Stimulated activated naive CD8-positive, alpha-beta T cell treated with anti-CD3 and anti-CD28 coated beads, Interleukin-15, amount 100 ng/mL, for 72 hours (primary cell): ENCODE measurements around the gene ASTN2.
A peak's percentile ranks its signal among the peaks of the same experiment; 100 is the strongest.

ENCODE experiments used
- ATAC-seq: fragments of 150-1000 bp; cut with Tn5 transposase; 2 replicates; pipeline ENCODE4 v1.10.0; 2021; ENCODE audit warnings: mild to moderate bottlenecking, moderate library complexity
- DNase-seq, 2 donors: peaks; one replicate each; pipeline ENCODE4 v3.0.0; 2021 to 2022
- H3K27ac Mint-ChIP-seq, 2 donors: one replicate each; pipeline ENCODE4 v1.8.0; 2022; ENCODE audit warnings: mild to moderate bottlenecking in 2 of 2, mixed read lengths in 2 of 2, moderate library complexity in 2 of 2
- H3K27me3 Mint-ChIP-seq: one replicate; pipeline ENCODE4 v1.8.0; 2022; ENCODE audit warnings: mixed read lengths
- H3K4me1 Mint-ChIP-seq: one replicate; pipeline ENCODE4 v1.8.0; 2022; ENCODE audit warnings: mild to moderate bottlenecking, mixed read lengths
- H3K4me3 Mint-ChIP-seq, 2 donors: one replicate each; pipeline ENCODE4 v1.8.0; 2022; ENCODE audit warnings: mild to moderate bottlenecking in 2 of 2, mixed read lengths in 2 of 2, moderate library complexity in 1 of 2
- H3K9me3 Mint-ChIP-seq, 2 donors: one replicate each; pipeline ENCODE4 v1.8.0; 2022; ENCODE audit warnings: mixed read lengths in 2 of 2

ASTN2 gene

DNA sequence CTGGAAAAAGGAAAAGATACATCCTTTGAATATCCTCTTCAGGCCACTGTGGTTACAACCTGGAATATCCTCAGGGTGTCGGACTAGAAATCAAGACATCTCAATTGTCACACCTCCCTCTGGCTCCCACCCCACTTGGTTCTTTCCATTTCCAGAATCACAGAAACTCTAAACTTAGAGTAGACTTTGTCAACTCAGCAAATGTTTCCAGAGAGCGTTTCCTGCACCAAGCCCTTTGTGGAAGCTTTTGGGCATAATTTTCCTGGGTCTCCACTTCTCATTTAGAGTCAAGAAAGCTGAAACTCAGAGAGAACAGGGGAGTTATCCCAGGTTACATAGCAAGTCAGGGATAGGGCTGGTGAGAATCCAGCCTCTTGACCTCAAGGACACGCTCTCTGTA is 108.8 kb downstream of the ASTN2 start:
- H3K27ac Mint-ChIP-seq: no peak overlapping the region
- peaks cover 3 to 17% of the 10 kb centered on the region in 2 donors for H3K9me3 Mint-ChIP-seq
- H3K4me1 Mint-ChIP-seq: no peaks in the 10 kb centered on the region
- H3K4me3 Mint-ChIP-seq: no peak overlapping the region
- H3K27me3 Mint-ChIP-seq: no peaks in the 10 kb centered on the region
- DNase-seq (no peak), ATAC-seq (no peak)

DNA sequence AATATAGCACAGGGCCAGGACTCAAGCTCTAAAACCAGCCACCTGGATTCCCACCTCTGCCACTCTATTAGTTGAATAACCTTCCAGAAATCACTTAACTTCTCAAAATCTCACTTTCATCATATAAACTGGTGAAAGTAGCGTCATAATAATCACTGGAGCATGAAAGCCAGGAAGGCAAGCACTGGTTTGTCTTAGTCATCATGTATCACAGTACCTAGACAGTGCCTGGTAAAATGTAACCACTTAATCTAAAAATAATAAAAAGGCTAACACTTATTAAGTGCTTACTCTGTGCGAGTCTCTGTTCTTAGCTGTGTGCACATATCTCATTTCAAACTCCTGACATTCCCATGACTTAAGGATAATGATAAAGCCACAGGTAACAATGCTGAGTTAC is 109.4 kb downstream of the ASTN2 start:
- Mint-ChIP-seq H3K4me3 (no peak overlapping the region), H3K9me3 (peaks cover 6 to 12% of the 10 kb centered on the region in 2 donors), H3K27me3 (no peaks in the 10 kb centered on the region), H3K4me1 (no peaks in the 10 kb centered on the region), H3K27ac (no peak overlapping the region)
- DNase-seq (no peak), ATAC-seq (no peak)

DNA sequence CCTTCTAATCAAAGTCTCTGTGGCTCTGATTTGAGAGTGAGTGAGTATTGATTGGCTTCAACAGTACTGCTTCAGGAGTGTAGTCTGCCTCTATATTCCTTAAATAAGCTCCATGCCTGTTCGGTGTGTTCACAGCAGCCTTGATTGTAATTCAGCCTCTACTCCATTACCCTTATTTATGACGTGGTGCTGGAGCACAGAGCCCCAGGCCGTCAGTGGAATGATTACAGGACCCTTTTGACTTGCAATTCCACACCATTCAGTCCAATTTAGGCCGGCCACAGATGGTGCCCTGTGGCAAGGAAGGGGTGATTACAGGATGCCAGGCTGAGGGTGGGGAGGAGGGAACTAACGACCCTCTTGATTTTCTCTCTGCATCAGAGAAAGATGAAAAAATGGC is 110.3 kb downstream of the ASTN2 start:
- Mint-ChIP-seq H3K27ac (peak overlapping the region in 1 of 2 donors; percentile 57), H3K27me3 (no peaks in the 10 kb centered on the region), H3K4me1 (no peaks in the 10 kb centered on the region), H3K4me3 (no peak overlapping the region), H3K9me3 (peaks cover 6 to 12% of the 10 kb centered on the region in 2 donors)
- ATAC-seq (no peak), DNase-seq (no peak)

DNA sequence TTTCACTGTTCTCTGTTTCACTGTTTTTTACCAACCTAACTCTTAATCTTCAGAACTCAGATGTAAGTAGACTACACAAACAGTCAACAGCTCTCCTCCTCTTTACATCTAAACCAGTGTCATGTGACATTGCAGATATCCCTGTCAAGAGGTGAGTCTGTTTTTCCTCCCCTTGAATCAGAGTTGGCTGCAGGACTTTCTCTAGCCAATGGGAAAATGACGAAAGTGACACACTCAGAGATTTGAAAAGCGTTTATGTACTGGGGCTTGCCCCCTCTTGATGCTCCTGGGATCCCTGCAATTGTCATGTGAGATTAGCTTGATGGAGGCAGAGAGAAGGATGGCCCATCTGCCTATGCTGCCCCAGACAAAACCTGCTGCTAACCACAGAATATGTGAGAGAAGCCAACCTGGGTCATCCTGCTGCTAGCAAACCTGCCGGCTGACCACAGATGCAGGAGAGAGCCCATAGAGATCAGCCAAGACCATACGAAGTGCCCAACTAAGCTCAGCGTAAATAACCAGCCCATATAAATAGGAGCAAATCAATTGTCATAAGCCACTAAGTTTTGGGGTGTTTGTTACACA is 111.1 kb downstream of the ASTN2 start:
- H3K4me1 Mint-ChIP-seq: no peaks in the 10 kb centered on the region
- DNase-seq: no peak
- no peak overlapping the region for H3K27ac Mint-ChIP-seq
- ATAC-seq: no peak
- no peak overlapping the region for H3K4me3 Mint-ChIP-seq
- no peaks in the 10 kb centered on the region for H3K27me3 Mint-ChIP-seq
- peaks cover 6 to 18% of the 10 kb centered on the region in 2 donors for H3K9me3 Mint-ChIP-seq

DNA sequence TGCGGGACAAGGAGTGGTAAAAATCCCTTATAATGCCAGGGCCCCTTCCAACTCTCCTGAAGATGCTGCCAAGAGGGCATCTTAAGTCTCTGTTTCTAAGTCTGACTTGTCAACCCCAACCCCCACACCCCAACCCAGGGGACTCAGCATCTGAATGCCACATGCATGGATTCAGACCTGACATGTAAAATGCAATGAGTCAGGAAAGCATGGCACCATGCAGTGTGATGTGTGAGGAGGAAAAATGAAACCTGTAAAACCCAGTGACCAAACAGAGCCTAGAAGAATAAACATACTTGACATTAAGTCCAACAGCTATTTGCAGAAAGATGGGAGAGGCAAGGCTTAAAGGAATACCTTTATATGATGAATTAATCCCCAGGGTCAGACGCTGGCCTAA is 112.4 kb downstream of the ASTN2 start:
- Mint-ChIP-seq H3K4me3 (no peak overlapping the region), H3K27me3 (no peaks in the 10 kb centered on the region), H3K4me1 (no peaks in the 10 kb centered on the region), H3K9me3 (peaks cover 6 to 18% of the 10 kb centered on the region in 2 donors), H3K27ac (no peak overlapping the region)
- DNase-seq (no peak), ATAC-seq (no peak)

DNA sequence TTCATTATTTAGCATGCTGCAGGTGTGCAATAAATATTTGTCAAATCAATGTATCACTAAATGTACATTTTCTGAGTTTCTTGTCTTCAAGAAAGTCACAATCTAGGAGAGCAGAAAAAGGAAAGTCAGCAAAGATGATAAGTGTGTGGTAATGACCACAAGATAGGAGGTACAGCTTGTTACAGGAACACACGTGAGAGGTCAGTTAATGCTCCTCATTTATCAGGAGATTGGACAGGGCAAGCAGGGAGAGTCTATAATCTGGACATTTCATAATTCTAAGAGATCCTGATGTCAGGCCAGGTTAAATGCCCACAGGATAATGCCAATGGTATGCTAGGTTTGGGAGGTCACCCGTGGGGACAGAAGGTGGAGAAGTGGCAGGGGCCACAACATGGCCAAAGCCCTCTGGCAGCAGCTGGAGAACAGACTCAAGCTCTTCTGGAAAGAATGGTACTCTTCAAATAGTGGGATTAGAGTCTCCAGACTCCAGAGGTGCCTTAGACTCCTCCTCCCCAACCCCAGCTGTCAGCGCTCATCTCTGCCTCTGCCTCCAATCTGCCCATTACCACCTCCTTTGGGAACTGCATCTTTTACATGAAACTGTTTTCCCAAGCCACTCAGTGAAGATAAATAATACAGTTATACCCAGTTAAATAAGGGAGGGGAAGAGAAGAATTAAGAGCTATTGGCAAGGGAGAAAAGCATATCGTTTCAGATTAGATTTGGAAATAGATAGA is 114.3 kb downstream of the ASTN2 start:
- H3K27ac Mint-ChIP-seq: no peak overlapping the region
- ATAC-seq (no peak), DNase-seq (no peak)
- H3K27me3 Mint-ChIP-seq: no peaks in the 10 kb centered on the region
- peaks cover 9 to 22% of the 10 kb centered on the region in 2 donors for H3K9me3 Mint-ChIP-seq
- no peak overlapping the region for H3K4me3 Mint-ChIP-seq
- H3K4me1 Mint-ChIP-seq: no peaks in the 10 kb centered on the region

DNA sequence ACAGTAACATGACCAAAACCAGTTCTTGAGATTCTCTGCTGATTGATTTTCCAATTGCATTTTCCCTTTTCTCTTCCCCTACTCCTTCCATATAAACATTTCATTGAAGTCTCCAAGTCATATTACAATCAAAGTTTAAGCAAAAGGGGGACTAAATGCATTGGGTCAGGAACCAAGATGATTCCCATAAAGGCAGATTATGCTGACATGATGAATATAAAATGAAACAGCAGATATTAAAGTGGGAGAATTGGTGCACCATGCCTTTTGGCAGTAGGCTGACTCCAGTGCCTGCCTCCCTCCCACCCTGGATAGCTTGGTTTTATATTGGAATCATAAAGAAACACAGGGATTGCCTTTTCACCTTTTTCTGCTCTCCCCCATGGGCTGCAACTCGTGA is 118.4 kb downstream of the ASTN2 start:
- DNase-seq (no peak), ATAC-seq (no peak)
- H3K9me3 Mint-ChIP-seq: peaks cover 10 to 22% of the 10 kb centered on the region in 2 donors
- H3K27ac Mint-ChIP-seq: no peak overlapping the region
- no peak overlapping the region for H3K4me3 Mint-ChIP-seq
- no peaks in the 10 kb centered on the region for H3K4me1 Mint-ChIP-seq
- no peaks in the 10 kb centered on the region for H3K27me3 Mint-ChIP-seq

DNA sequence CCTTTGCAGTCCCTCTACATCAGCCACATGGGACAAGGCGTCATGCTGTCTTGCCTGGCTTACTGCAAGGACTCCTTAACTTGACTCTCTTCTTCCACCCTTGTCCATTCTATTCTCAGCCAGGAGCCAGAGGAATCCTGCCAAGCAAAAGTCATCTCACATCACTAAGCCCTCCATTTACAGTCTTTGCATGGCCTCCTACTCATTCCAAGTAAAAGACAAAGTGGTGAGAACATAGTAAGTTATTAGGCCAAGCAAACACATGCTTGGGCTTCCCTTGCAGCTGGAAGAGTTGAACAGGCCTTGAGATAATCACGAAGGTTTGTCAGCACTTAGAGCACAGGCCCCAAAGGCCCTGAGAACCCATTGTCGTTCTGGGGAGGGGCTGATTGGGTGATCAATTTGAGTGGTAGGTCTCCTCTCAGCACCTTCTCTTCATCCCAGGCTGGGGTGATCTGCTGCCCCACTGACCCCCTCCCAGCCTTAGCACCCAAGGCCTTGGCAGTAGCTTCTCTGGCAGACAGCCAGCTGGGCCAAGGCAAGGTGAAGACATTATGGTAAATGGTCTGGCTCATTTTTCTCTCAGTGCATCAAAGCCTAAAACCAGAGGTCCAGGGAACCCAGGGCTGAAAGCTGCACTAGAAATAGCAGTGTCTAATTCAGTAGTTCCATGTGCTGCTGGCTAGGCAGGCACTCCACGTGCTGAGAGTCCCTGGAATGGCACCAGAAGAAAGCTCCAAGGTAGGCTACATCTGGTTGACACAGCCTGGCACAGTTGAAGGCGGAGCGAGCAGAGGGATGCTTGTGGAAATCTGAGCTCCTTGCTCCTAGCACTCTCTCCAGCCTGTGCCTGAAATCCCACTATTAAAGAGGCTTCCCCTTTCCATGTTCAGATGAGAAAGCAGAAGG is 121.4 kb downstream of the ASTN2 start:
- peaks cover 4 to 27% of the 10 kb centered on the region in 2 donors for H3K9me3 Mint-ChIP-seq
- ATAC-seq (no peak), DNase-seq (no peak)
- H3K4me3 Mint-ChIP-seq: no peak overlapping the region
- no peaks in the 10 kb centered on the region for H3K27me3 Mint-ChIP-seq
- no peaks in the 10 kb centered on the region for H3K4me1 Mint-ChIP-seq
- no peak overlapping the region for H3K27ac Mint-ChIP-seq

DNA sequence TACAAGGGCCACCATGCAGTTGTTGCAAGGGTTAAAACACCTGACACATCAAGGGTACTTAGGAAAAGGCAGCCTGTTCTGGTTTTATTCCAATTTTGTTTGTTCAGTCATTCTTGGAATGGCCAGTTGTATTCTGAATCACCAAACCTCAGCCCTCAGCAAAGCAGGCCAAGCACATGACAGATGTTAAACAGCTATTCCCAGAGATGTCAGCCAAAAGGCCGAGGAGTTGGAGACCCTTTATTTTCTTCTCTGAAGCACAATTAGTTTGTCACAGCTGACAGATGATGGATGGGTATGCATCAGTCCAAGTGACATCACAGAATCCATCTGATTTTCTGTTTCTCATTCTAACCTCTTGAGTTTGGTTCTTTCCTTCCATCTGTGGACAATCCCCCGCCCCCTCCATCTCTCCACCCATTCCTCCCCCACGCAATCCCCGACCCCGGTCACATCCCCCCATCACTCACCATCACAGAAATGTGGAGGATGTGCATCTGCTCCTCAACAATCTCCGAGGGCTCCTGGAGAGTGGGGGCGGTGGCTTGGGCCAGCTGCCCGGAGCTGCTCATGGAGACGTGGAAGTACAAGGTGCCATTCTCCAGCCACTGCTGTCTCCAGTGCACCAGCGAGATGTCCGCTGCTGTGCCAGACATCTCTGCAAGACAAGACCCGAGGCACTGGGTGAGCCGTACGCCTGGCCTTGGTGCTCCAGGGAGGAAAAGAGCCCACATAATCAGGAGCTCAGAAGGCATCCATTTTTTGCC is 123.8 kb downstream of the ASTN2 start:
- no peak overlapping the region for H3K27ac Mint-ChIP-seq
- H3K9me3 Mint-ChIP-seq: peaks cover 4 to 28% of the 10 kb centered on the region in 2 donors
- H3K4me1 Mint-ChIP-seq: no peaks in the 10 kb centered on the region
- ATAC-seq (no peak), DNase-seq (no peak)
- H3K4me3 Mint-ChIP-seq: no peak overlapping the region
- H3K27me3 Mint-ChIP-seq: no peaks in the 10 kb centered on the region

DNA sequence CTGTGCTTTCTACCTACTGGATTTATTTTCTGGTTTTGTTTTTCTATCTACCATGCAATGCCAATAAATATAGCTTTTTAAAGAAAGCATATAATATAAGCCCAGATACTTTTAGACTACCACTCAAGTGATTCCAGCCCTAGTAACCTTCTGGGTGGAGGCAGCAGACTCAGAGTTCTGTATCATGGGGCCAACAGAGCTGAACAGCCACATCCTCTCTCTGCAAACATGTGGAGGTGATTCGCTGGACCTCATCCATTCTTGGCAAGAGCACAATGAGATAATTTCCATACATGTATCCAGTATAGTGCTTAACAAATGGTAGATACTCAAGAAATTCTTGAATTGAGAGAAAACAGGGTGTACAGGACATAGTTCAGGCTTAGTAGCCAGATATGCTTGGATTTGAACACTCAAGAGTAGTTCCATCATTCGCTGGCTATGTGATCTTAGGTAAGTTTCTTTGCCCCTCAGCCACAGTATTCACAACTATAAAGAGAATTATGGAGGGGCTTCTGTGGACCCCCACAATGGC is 124.5 kb downstream of the ASTN2 start:
- no peak overlapping the region for H3K27ac Mint-ChIP-seq
- H3K4me1 Mint-ChIP-seq: no peaks in the 10 kb centered on the region
- no peak overlapping the region for H3K4me3 Mint-ChIP-seq
- DNase-seq (no peak), ATAC-seq (no peak)
- H3K9me3 Mint-ChIP-seq: peaks cover 0 to 22% of the 10 kb centered on the region in 2 donors
- no peaks in the 10 kb centered on the region for H3K27me3 Mint-ChIP-seq

DNA sequence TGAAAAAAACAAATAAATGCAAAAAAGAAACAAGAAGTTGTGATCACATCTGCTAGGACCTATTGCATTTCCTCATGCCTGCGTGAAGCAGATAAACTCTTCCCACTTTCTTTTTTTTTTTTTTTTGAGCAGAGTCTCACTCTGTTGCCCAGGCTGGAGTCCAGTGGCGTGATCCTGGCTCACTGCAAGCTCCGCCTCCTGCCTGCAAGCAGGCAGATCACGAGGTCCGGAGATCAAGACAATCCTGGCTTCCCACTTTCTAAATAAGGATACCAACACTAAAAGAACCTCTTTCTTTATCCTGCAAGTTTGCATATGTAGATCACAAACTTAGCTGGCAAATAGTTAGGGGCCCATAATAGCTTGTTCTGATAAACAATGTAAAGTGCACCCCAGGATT is 128.6 kb downstream of the ASTN2 start:
- no peak overlapping the region for H3K27ac Mint-ChIP-seq
- no peaks in the 10 kb centered on the region for H3K4me1 Mint-ChIP-seq
- no peak overlapping the region for H3K4me3 Mint-ChIP-seq
- DNase-seq (no peak), ATAC-seq (no peak)
- H3K9me3 Mint-ChIP-seq: peaks cover 5 to 21% of the 10 kb centered on the region in 2 donors
- H3K27me3 Mint-ChIP-seq: peaks cover 6% of the 10 kb centered on the region

DNA sequence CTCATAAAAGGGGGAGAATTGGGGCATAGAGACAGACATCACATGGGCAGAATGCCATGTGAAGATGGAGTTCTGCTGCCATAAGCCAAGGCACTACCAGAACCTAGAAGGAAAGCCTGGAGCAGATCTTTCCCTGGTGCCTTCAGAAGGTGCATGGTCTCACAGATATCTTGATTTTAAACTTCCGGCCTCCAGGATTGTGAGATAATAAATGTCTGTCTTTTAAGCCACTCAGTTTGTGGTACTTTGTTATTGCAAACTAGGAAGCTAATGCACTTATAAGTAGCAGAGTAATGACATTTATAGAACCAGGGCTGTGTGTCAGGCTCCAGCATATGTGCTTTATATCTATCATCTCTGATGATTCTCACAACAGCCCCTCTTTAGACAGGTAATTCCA is 130.4 kb downstream of the ASTN2 start:
- no peak for ATAC-seq
- Mint-ChIP-seq H3K27ac (no peak overlapping the region), H3K27me3 (peaks cover 6% of the 10 kb centered on the region), H3K9me3 (peaks cover 14 to 18% of the 10 kb centered on the region in 2 donors), H3K4me1 (no peaks in the 10 kb centered on the region), H3K4me3 (no peak overlapping the region)
- DNase-seq: no peak

DNA sequence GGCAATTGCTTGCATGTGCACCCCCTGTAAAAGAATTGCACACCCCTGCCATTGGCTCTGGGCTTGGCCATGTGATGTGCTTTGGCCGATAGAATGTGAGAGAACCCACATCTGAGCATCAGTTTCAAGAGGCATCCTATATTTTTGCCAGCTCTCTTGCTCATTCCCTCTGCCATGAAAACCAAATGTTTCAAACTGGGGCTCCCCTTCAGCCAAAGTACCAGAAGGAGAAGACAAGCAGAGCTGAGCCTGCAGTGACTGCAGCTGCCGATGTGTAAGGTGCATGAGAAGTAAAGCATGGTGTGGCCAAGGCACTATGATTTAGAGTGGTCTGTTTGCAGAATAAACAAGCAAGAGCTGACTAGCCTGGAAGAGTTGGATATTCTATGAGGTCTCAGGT is 132.3 kb downstream of the ASTN2 start:
- H3K9me3 Mint-ChIP-seq: peaks cover 11 to 14% of the 10 kb centered on the region in 2 donors
- no peaks in the 10 kb centered on the region for H3K4me1 Mint-ChIP-seq
- DNase-seq: no peak
- no peak overlapping the region for H3K4me3 Mint-ChIP-seq
- ATAC-seq: no peak
- H3K27me3 Mint-ChIP-seq: peaks cover 6% of the 10 kb centered on the region
- no peak overlapping the region for H3K27ac Mint-ChIP-seq

DNA sequence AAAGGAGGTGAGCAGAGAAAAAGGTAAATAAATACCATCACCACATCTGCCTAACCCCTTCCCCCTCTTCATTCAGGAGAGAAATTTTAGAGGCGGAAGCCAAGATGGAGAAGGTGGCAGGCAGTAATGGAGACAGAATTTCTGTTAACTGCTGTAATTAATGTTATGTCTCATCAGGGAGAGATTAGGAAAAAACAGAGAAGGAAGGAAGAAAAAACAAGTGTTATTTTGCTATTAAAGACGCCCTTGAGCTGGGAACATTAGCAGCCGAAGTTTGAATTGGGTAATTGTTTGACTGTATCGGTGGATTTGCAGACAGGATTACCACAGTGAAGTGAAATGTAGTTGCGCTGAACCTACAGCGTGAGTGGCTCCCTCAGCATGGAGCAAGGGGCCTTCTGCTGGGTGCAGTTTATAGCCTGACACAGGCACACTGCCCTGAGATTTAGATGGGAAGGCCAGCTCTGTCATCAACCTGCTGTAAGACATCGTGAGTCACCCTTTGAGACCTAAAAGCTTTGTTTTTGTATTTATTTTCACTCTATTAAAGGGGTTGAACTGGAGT is 136.3 kb downstream of the ASTN2 start:
- ATAC-seq: no peak
- H3K27ac Mint-ChIP-seq: no peak overlapping the region
- no peak overlapping the region for H3K4me3 Mint-ChIP-seq
- peaks cover 11 to 14% of the 10 kb centered on the region in 2 donors for H3K9me3 Mint-ChIP-seq
- no peak for DNase-seq
- no peaks in the 10 kb centered on the region for H3K4me1 Mint-ChIP-seq
- peaks cover 6% of the 10 kb centered on the region for H3K27me3 Mint-ChIP-seq

DNA sequence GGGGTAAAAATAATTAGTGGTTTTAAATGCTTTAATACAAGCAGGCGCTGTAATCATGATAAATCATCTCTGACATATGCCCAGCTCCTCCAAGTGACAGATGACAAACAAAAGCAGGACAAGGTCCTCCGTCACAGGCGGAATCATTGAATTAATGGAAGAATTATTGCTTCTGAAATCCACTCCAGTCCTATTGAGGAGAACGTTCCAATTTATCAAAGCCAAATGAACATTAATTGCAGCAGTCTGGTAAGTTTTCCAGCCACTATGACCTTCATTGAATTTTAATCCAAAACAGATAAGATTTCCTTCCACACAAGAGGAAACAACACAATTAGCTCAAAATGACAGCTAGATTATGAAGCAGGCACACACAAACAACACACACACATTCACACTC is 136.8 kb downstream of the ASTN2 start:
- Mint-ChIP-seq H3K9me3 (peaks cover 12 to 14% of the 10 kb centered on the region in 2 donors), H3K4me1 (no peaks in the 10 kb centered on the region), H3K4me3 (no peak overlapping the region), H3K27me3 (peaks cover 6% of the 10 kb centered on the region), H3K27ac (no peak overlapping the region)
- ATAC-seq (no peak), DNase-seq (no peak)
